Measurements from ENCODE around the gene PLAU. TPM values are rescaled to one million over a fixed set of nuclear protein-coding genes. Genes with fewer than 3 reads are reported as not detected.
"Not testable (repeated sequence)": the region's sequence is repeated elsewhere in the genome, so short reads cannot be mapped to it uniquely, and the experiment has no call there.

PLAU gene
- total RNA-seq, 1 experiment from 2014 or later = 15.0 TPM

GRCh38 chr10:73888514-73888913, 22.4 kb upstream of the PLAU start:
- H3K36me3 Mint-ChIP-seq = no peaks in the 10 kb centered on the region
- H3K4me1 Mint-ChIP-seq = peaks cover 19% of the 10 kb centered on the region
- no peak overlapping the region for H3K4me3 Mint-ChIP-seq
- DNase-seq (ENCODE audit: low spot score) (no peak), ATAC-seq (no peak)
- TF ChIP-seq JUN (CRISPR knock-in tag; IDR thresholded peaks at IDR 0.05) (no peak), ZSCAN18 (CRISPR knock-in tag; IDR thresholded peaks at IDR 0.05) (no peak), TEAD1 (CRISPR knock-in tag; IDR thresholded peaks at IDR 0.05) (no peak), CDX4 (CRISPR knock-in tag; IDR thresholded peaks at IDR 0.05; ENCODE audit: borderline replicate concordance) (no peak), PRRX2 (CRISPR knock-in tag; IDR thresholded peaks at IDR 0.05) (no peak), ATF1 (CRISPR knock-in tag; IDR thresholded peaks at IDR 0.05) (no peak), CREM (CRISPR knock-in tag; IDR thresholded peaks at IDR 0.05) (no peak), ERG (CRISPR knock-in tag; IDR thresholded peaks at IDR 0.05) (no peak)
- CTCF ChIA-PET = interaction anchor here (1.0 to 9.1 kb wide), 10 partner anchors 10 to 215 kb away, joined by 3 to 155 read pairs (median 10); partner anchors contain the start of gene CAMK2G
- no peaks in the 10 kb centered on the region for H3K9me3 Mint-ChIP-seq
- POLR2A ChIA-PET = interaction anchor here (0.9 kb wide), 1 partner anchor 18 kb away, joined by 3 read pairs; no protein-coding TSS in a partner anchor
- H3K27me3 Mint-ChIP-seq (ENCODE audit: low read depth) = no peaks in the 10 kb centered on the region
- peak overlapping the region; percentile 60; the same call in 1 of the 2 replicates for H3K27ac Mint-ChIP-seq

GRCh38 chr10:73889014-73889413, 21.9 kb upstream of the PLAU start:
- no peaks in the 10 kb centered on the region for H3K27me3 Mint-ChIP-seq (ENCODE audit: low read depth)
- ChIA-PET CTCF (interaction anchor here (1.0 to 9.1 kb wide), 8 partner anchors 10 to 215 kb away, joined by 3 to 155 read pairs (median 10); partner anchors contain the start of gene CAMK2G), POLR2A (interaction anchor here (0.9 kb wide), 1 partner anchor 18 kb away, joined by 3 read pairs; no protein-coding TSS in a partner anchor)
- no peak overlapping the region for H3K4me3 Mint-ChIP-seq
- no peak overlapping the region for H3K27ac Mint-ChIP-seq
- peaks cover 19% of the 10 kb centered on the region for H3K4me1 Mint-ChIP-seq
- TF ChIP-seq CTCF (IDR thresholded peaks at IDR 0.05) (no peak), ZNF219 (CRISPR knock-in tag; IDR thresholded peaks at IDR 0.05; ENCODE audit: borderline replicate concordance) (no peak), E2F4 (CRISPR knock-in tag; IDR thresholded peaks at IDR 0.05; ENCODE audit: borderline replicate concordance, low read depth) (no peak)
- ATAC-seq (no peak), DNase-seq (ENCODE audit: low spot score) (no peak)
- H3K36me3 Mint-ChIP-seq = no peaks in the 10 kb centered on the region
- no peaks in the 10 kb centered on the region for H3K9me3 Mint-ChIP-seq

- DNase-seq (ENCODE audit: low spot score); H3K9me3 Mint-ChIP-seq; POLR2A ChIA-PET: not testable (repeated sequence)
Observed at GRCh38 chr10:73889416-73889815, 21.5 kb upstream of the PLAU start.

GRCh38 chr10:73890261-73890660, 20.7 kb upstream of the PLAU start:
- CTCF ChIA-PET = interaction anchor here (0.7 to 9.1 kb wide), 4 partner anchors 11 to 56 kb away, joined by 4 to 155 read pairs (median 21); partner anchors contain the start of gene PLAU
- H3K36me3 Mint-ChIP-seq = no peaks in the 10 kb centered on the region

More at GRCh38 chr10:73889416-73889815, 21.5 kb upstream of the PLAU start:
- ATAC-seq; H3K27ac Mint-ChIP-seq; H3K27me3 Mint-ChIP-seq (ENCODE audit: low read depth); H3K36me3 Mint-ChIP-seq; H3K4me3 Mint-ChIP-seq: not testable (repeated sequence)
- CTCF ChIA-PET = interaction anchor here (1.0 to 9.1 kb wide), 8 partner anchors 11 to 214 kb away, joined by 3 to 155 read pairs (median 10); partner anchors contain the start of genes CAMK2G and PLAU
- H3K4me1 Mint-ChIP-seq = peaks cover 19% of the 10 kb centered on the region

More at GRCh38 chr10:73890261-73890660, 20.7 kb upstream of the PLAU start:
- Mint-ChIP-seq H3K27me3 (ENCODE audit: low read depth) (no peaks in the 10 kb centered on the region), H3K9me3 (no peaks in the 10 kb centered on the region), H3K27ac (no peak overlapping the region), H3K4me3 (no peak overlapping the region), H3K4me1 (peaks cover 19% of the 10 kb centered on the region)
- DNase-seq (ENCODE audit: low spot score) (no peak), ATAC-seq (no peak)
- POLR2A ChIA-PET = no interaction called here
- peak; percentile 58; the same call in 1 of the 2 replicates for TF ChIP-seq ZNF121 (CRISPR knock-in tag; IDR thresholded peaks at IDR 0.05)
- no peak for TF ChIP-seq FOXK1 (CRISPR knock-in tag; IDR thresholded peaks at IDR 0.05)

All from WTC11 (cell line).